ENCODE results near the gene HLA-DMA. TPM values are rescaled to one million over a fixed set of nuclear protein-coding genes. Genes with fewer than 3 reads are reported as not detected.

HLA-DMA gene
- total and polyA plus RNA-seq, 3 donors from 2014 or later: 10.1 to 54.5 (median 19.8) TPM

DNA sequence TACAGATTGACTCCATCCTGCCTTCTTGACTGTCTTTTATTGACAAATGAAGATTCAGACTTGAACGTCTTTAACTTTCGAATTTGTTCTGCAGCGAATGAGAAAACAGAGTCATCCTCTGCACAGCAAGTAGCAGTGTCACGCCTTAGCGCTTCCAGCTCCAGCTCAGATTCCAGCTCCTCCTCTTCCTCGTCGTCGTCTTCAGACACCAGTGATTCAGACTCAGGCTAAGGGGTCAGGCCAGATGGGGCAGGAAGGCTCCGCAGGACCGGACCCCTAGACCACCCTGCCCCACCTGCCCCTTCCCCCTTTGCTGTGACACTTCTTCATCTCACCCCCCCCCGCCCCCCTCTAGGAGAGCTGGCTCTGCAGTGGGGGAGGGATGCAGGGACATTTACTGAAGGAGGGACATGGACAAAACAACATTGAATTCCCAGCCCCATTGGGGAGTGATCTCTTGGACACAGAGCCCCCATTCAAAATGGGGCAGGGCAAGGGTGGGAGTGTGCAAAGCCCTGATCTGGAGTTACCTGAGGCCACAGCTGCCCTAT is 27.7 kb upstream of the HLA-DMA start:
- DNase-seq: no peak
- Histone ChIP-seq H3K36me3 (ENCODE audit: low read depth, missing control alignments) (peaks cover 3% of the 10 kb centered on the region), H3K4me1 (peaks cover 16% of the 10 kb centered on the region), H3K27me3 (no peaks in the 10 kb centered on the region), H3K9me3 (no peaks in the 10 kb centered on the region), H3K4me3 (no peak overlapping the region), H3K27ac (no peak overlapping the region)
- intact Hi-C loops (cut with DNase I; ENCODE audit: low total_unique reads): loop anchor here (10.0 kb wide), 2 partner anchors 46 to 96 kb away; no protein-coding TSS in a partner anchor
- TF ChIP-seq, protein P1, sequence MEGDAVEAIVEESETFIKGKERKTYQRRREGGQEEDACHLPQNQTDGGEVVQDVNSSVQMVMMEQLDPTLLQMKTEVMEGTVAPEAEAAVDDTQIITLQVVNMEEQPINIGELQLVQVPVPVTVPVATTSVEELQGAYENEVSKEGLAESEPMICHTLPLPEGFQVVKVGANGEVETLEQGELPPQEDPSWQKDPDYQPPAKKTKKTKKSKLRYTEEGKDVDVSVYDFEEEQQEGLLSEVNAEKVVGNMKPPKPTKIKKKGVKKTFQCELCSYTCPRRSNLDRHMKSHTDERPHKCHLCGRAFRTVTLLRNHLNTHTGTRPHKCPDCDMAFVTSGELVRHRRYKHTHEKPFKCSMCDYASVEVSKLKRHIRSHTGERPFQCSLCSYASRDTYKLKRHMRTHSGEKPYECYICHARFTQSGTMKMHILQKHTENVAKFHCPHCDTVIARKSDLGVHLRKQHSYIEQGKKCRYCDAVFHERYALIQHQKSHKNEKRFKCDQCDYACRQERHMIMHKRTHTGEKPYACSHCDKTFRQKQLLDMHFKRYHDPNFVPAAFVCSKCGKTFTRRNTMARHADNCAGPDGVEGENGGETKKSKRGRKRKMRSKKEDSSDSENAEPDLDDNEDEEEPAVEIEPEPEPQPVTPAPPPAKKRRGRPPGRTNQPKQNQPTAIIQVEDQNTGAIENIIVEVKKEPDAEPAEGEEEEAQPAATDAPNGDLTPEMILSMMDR (IDR thresholded peaks at IDR 0.05): no peak
- TF ChIP-seq POLR2A (IDR thresholded peaks at IDR 0.05): no peak
- WGBS, 2 donors: 65 to 77% methylated on average over 11 of the region's 11 CpGs

DNA sequence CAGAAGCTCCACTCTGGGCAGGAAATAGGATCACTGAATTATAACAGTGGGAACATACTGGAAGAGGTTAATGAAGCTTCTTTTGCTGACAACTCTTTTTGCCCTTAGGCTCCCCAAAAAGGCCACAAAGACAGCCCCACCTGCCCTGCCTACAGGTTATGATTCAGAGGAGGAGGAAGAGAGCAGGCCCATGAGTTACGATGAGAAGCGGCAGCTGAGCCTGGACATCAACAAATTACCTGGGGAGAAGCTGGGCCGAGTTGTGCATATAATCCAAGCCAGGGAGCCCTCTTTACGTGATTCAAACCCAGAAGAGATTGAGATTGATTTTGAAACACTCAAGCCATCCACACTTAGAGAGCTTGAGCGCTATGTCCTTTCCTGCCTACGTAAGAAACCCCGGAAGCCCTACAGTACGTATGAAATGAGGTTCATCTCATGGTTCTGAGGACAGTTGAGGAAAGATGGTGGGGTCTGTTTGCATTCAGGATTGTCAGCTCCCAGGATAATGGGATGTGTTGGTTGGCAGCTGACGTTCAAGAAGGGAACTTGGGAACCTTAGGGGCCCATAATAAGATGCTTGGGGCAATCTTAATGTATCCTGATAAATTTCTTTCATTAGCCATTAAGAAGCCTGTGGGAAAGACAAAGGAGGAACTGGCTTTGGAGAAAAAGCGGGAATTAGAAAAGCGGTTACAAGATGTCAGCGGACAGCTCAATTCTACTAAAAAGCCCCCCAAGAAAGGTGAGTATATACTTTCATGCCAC is 27.0 kb upstream of the HLA-DMA start:
- Histone ChIP-seq H3K27ac (no peak overlapping the region), H3K4me3 (no peak overlapping the region), H3K4me1 (peaks cover 20% of the 10 kb centered on the region), H3K9me3 (no peaks in the 10 kb centered on the region), H3K27me3 (no peaks in the 10 kb centered on the region), H3K36me3 (ENCODE audit: low read depth, missing control alignments) (peaks cover 3% of the 10 kb centered on the region)
- TF ChIP-seq, protein P1 (IDR thresholded peaks at IDR 0.05): no peak
- TF ChIP-seq POLR2A (IDR thresholded peaks at IDR 0.05): no peak
- WGBS, 2 donors: 85 to 91% methylated on average over 12 of the region's 12 CpGs
- DNase-seq: no peak
- intact Hi-C loops (cut with DNase I; ENCODE audit: low total_unique reads): loop anchor here (10.0 kb wide), 2 partner anchors 45 to 95 kb away; no protein-coding TSS in a partner anchor

DNA sequence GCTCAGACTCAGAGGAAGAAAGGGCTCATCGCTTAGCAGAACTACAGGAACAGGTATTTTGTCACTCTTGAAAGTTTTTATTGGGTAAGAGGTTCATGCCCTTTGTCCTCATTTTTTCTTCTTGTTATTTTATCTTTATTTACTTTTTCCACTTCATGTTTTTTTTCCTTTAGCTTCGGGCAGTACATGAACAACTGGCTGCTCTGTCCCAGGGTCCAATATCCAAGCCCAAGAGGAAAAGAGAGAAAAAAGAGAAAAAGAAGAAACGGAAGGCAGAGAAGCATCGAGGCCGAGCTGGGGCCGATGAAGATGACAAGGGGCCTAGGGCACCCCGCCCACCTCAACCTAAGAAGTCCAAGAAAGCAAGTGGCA is 25.0 kb upstream of the HLA-DMA start:
- intact Hi-C loops (cut with DNase I; ENCODE audit: low total_unique reads): no loop called here
- no peaks in the 10 kb centered on the region for H3K27me3 ChIP-seq
- no peak for DNase-seq
- WGBS, 2 donors: 57 to 67% methylated on average over 7 of the region's 7 CpGs
- no peaks in the 10 kb centered on the region for H3K9me3 ChIP-seq
- H3K36me3 ChIP-seq (ENCODE audit: low read depth, missing control alignments): peaks cover 3% of the 10 kb centered on the region
- no peak overlapping the region for H3K4me3 ChIP-seq
- H3K27ac ChIP-seq: no peak overlapping the region
- peaks cover 20% of the 10 kb centered on the region for H3K4me1 ChIP-seq
- TF ChIP-seq, protein P1 (IDR thresholded peaks at IDR 0.05): no peak
- TF ChIP-seq POLR2A (IDR thresholded peaks at IDR 0.05): no peak

DNA sequence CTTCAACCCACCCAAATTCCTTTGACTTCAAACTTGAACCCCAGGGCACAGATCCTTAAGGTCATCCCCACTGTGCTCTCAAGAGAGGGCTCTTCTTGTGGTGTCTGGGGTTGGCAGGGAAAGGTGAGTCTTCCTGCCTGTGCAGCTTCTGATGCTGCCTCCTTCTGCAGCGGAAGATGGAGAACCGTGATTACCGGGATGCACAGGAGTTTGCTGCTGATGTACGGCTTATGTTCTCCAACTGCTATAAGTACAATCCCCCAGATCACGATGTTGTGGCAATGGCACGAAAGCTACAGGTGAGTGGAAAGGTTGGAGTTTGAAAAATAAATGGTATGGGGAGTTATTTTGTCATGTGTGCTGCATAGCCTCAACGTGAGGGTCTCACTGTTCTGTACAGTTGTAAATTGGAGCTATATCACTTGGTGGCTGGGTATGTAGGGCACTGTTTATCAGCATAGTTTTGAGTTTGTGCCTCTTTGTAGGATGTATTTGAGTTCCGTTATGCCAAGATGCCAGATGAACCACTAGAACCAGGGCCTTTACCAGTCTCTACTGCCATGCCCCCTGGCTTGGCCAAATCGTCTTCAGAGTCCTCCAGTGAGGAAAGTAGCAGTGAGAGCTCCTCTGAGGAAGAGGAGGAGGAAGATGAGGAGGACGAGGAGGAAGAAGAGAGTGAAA is 24.5 kb upstream of the HLA-DMA start:
- H3K4me3 ChIP-seq: no peak overlapping the region
- no peak for TF ChIP-seq POLR2A (IDR thresholded peaks at IDR 0.05)
- TF ChIP-seq, protein P1 (IDR thresholded peaks at IDR 0.05): no peak
- peaks cover 20% of the 10 kb centered on the region for H3K4me1 ChIP-seq
- H3K36me3 ChIP-seq (ENCODE audit: low read depth, missing control alignments): peaks cover 3% of the 10 kb centered on the region
- H3K27ac ChIP-seq: no peak overlapping the region
- no peaks in the 10 kb centered on the region for H3K27me3 ChIP-seq
- intact Hi-C loops (cut with DNase I; ENCODE audit: low total_unique reads): no loop called here
- 60 to 61% methylated on average over 10 of the region's 10 CpGs for WGBS, 2 donors
- no peaks in the 10 kb centered on the region for H3K9me3 ChIP-seq
- no peak for DNase-seq
